ENCODE measurements around the gene AIRE. TPM values are rescaled to one million over a fixed set of nuclear protein-coding genes. Genes with fewer than 3 reads are reported as not detected.
A peak's percentile ranks its signal among the peaks of the same experiment; 100 is the strongest.

The AIRE gene
- total RNA-seq, 1 experiment from 2014 or later = not detected

- Histone ChIP-seq H3K4me3 (ENCODE audit: low read depth, low read length) (no peak overlapping the region), H3K36me3 (ENCODE audit: control insufficient read depth, insufficient read depth, low read length) (no peaks in the 10 kb centered on the region), H3K9me3 (no peaks in the 10 kb centered on the region), H3K27me3 (replicated peaks; ENCODE audit: control insufficient read depth, insufficient read depth, low read length) (no peaks in the 10 kb centered on the region), H3K4me1 (peaks cover 43% of the 10 kb centered on the region)
- ChIA-PET CTCF (no interaction called here), POLR2A (no interaction called here)
- Mint-ChIP-seq H3K36me3 (ENCODE audit: insufficient read depth, unreplicated experiment) (peaks cover 17% of the 10 kb centered on the region), H3K4me1 (ENCODE audit: low read depth, unreplicated experiment) (peaks cover 29% of the 10 kb centered on the region), H3K27ac (ENCODE audit: unreplicated experiment) (peak overlapping the region; percentile 95), H3K27me3 (ENCODE audit: insufficient read depth, unreplicated experiment) (no peaks in the 10 kb centered on the region), H3K9me3 (ENCODE audit: unreplicated experiment) (no peaks in the 10 kb centered on the region), H3K4me3 (ENCODE audit: unreplicated experiment) (no peak overlapping the region)
- no TSS peak for BruUV-seq (replicated peaks)
- no peak for DNase-seq
- intact Hi-C loops (cut with micrococcal nuclease; ENCODE audit: unreplicated experiment) = no loop called here
- TF ChIP-seq CTCF (IDR thresholded peaks at IDR 0.05; ENCODE audit: insufficient read depth in 1 of 2, low read depth in 1 of 2, low read length in 1 of 2, severe bottlenecking in 1 of 2, unreplicated experiment in 1 of 2) = no peak
Observed at GRCh38 chr21:44344541-44345183, 59.0 kb downstream of the AIRE start.

- H3K27me3 Mint-ChIP-seq (ENCODE audit: insufficient read depth, unreplicated experiment) = no peaks in the 10 kb centered on the region
- no peaks in the 10 kb centered on the region for H3K36me3 ChIP-seq (ENCODE audit: control insufficient read depth, insufficient read depth, low read length)
- H3K9me3 ChIP-seq = no peaks in the 10 kb centered on the region
- no peaks in the 10 kb centered on the region for H3K27me3 ChIP-seq (replicated peaks; ENCODE audit: control insufficient read depth, insufficient read depth, low read length)
- no peak for TF ChIP-seq CTCF (IDR thresholded peaks at IDR 0.05; ENCODE audit: insufficient read depth in 1 of 2, low read depth in 1 of 2, low read length in 1 of 2, severe bottlenecking in 1 of 2, unreplicated experiment in 1 of 2)
- no peak overlapping the region for H3K4me3 ChIP-seq (ENCODE audit: low read depth, low read length)
- intact Hi-C loops (cut with micrococcal nuclease; ENCODE audit: unreplicated experiment) = no loop called here
- no peak overlapping the region for H3K27ac Mint-ChIP-seq (ENCODE audit: unreplicated experiment)
- no TSS peak for BruUV-seq (replicated peaks)
- peaks cover 37% of the 10 kb centered on the region for H3K4me1 ChIP-seq
- no peak for DNase-seq
- H3K4me1 Mint-ChIP-seq (ENCODE audit: low read depth, unreplicated experiment) = peaks cover 26% of the 10 kb centered on the region
- peaks cover 13% of the 10 kb centered on the region for H3K36me3 Mint-ChIP-seq (ENCODE audit: insufficient read depth, unreplicated experiment)
- ChIA-PET POLR2A (no interaction called here), CTCF (no interaction called here)
- H3K9me3 Mint-ChIP-seq (ENCODE audit: unreplicated experiment) = no peaks in the 10 kb centered on the region
- no peak overlapping the region for H3K4me3 Mint-ChIP-seq (ENCODE audit: unreplicated experiment)
Observed at GRCh38 chr21:44345495-44345894, 59.8 kb downstream of the AIRE start.

GRCh38 chr21:44347911-44348451, 62.3 kb downstream of the AIRE start:
- no TSS peak for BruUV-seq (replicated peaks)

More at GRCh38 chr21:44347911-44348451, 62.3 kb downstream of the AIRE start:
- Mint-ChIP-seq H3K9me3 (ENCODE audit: unreplicated experiment) (no peaks in the 10 kb centered on the region), H3K4me3 (ENCODE audit: unreplicated experiment) (no peak overlapping the region), H3K27ac (ENCODE audit: unreplicated experiment) (no peak overlapping the region), H3K4me1 (ENCODE audit: low read depth, unreplicated experiment) (peaks cover under 1% of the 10 kb centered on the region), H3K27me3 (ENCODE audit: insufficient read depth, unreplicated experiment) (no peaks in the 10 kb centered on the region), H3K36me3 (ENCODE audit: insufficient read depth, unreplicated experiment) (no peaks in the 10 kb centered on the region)
- no peak for DNase-seq
- TF ChIP-seq CTCF (IDR thresholded peaks at IDR 0.05; ENCODE audit: insufficient read depth in 1 of 2, low read depth in 1 of 2, low read length in 1 of 2, severe bottlenecking in 1 of 2, unreplicated experiment in 1 of 2) = no peak
- H3K27me3 ChIP-seq (replicated peaks; ENCODE audit: control insufficient read depth, insufficient read depth, low read length) = no peaks in the 10 kb centered on the region
- ChIA-PET CTCF (no interaction called here), POLR2A (no interaction called here)
- H3K4me1 ChIP-seq = peaks cover 16% of the 10 kb centered on the region
- no peak overlapping the region for H3K4me3 ChIP-seq (ENCODE audit: low read depth, low read length)
- H3K36me3 ChIP-seq (ENCODE audit: control insufficient read depth, insufficient read depth, low read length) = no peaks in the 10 kb centered on the region
- intact Hi-C loops (cut with micrococcal nuclease; ENCODE audit: unreplicated experiment) = no loop called here
- no peaks in the 10 kb centered on the region for H3K9me3 ChIP-seq

Other genes with a start within 250 kb of the AIRE start
- gene PWP2, start 178.5 kb upstream of the AIRE start, total RNA-seq (2022) = 30.6 and 31.8 TPM in 2 replicates
- 59.7 and 67.8 TPM in 2 replicates for gene GATD3, start 152.2 kb upstream of the AIRE start, total RNA-seq (2022)
- 12.6 and 13.5 TPM in 2 replicates for gene ICOSLG, start 44.9 kb upstream of the AIRE start, total RNA-seq (2022)
- gene DNMT3L, start 24.0 kb upstream of the AIRE start, total RNA-seq (2022) = 0.67 and 0.95 TPM in 2 replicates
- gene PFKL, start 14.2 kb downstream of the AIRE start, total RNA-seq (2022) = 137 and 140 TPM in 2 replicates
- gene CFAP410, start 53.5 kb downstream of the AIRE start, total RNA-seq (2022) = 16.5 and 20.1 TPM in 2 replicates
- gene TRPM2, start 67.7 kb downstream of the AIRE start, total RNA-seq (2022) = 0.07 and 0.20 TPM in 2 replicates
- 4.5 and 4.7 TPM in 2 replicates for gene LRRC3, start 169.6 kb downstream of the AIRE start, total RNA-seq (2022)